Astrocyte (in vitro differentiated cells and primary cell): ENCODE measurements around the gene MPO. TPM values are rescaled to one million over a fixed set of nuclear protein-coding genes. Genes with fewer than 3 reads are reported as not detected.

Experiments
- DNase-seq: peaks from one replicate; pipeline ENCODE4 v3.0.0-alpha.2; 2010; ENCODE audit warnings: low read depth
- FAIRE-seq: peaks from 2 replicates; lab custom pipeline; 2011; peaks lifted over from hg19 to GRCh38; lab: Jason Lieb, UNC
- H2AFZ ChIP-seq: 2 replicates; pipeline ENCODE4 v1.6.0; 2012; ENCODE audit warnings: low read depth, low read length, inconsistent platforms
- H3K27ac ChIP-seq: 2 replicates; pipeline ENCODE4 v1.5.1; 2011; ENCODE audit warnings: low read depth, low read length, inconsistent platforms
- H3K27me3 ChIP-seq: 2 replicates; pipeline ENCODE4 v1.6.0; 2011; ENCODE audit warnings: low read length, inconsistent platforms; ENCODE audit not compliant: insufficient read depth
- H3K36me3 ChIP-seq: 2 replicates; pipeline ENCODE4 v1.5.1; 2011; ENCODE audit warnings: low read length, inconsistent platforms; ENCODE audit not compliant: insufficient read depth
- H3K4me1 ChIP-seq: 2 replicates; pipeline ENCODE4 v1.5.1; 2011; ENCODE audit warnings: low read length, inconsistent platforms; ENCODE audit not compliant: insufficient read depth
- H3K4me2 ChIP-seq: 2 replicates; pipeline ENCODE4 v1.6.0; 2012; ENCODE audit warnings: low read length, inconsistent platforms
- H3K4me3 ChIP-seq: 2 replicates; pipeline ENCODE4 v1.5.1; 2011; ENCODE audit warnings: low read depth, mild to moderate bottlenecking, low read length, inconsistent platforms; ENCODE audit not compliant: insufficient read depth
- H3K79me2 ChIP-seq: 2 replicates; pipeline ENCODE4 v1.6.0; 2012; ENCODE audit warnings: mild to moderate bottlenecking, low read length, inconsistent platforms; ENCODE audit not compliant: insufficient read depth
- H3K9ac ChIP-seq: 2 replicates; pipeline ENCODE4 v1.6.0; 2012; ENCODE audit warnings: mild to moderate bottlenecking, low read length, inconsistent platforms
- H3K9me3 ChIP-seq: 2 replicates; pipeline ENCODE4 v1.5.1; 2012; ENCODE audit warnings: low read depth, mild to moderate bottlenecking, low read length, inconsistent platforms; ENCODE audit not compliant: insufficient read depth
- H4K20me1 ChIP-seq: 2 replicates; pipeline ENCODE4 v1.6.0; 2012; ENCODE audit warnings: low read length, inconsistent platforms; ENCODE audit not compliant: insufficient read depth
- H3K27ac Mint-ChIP-seq: one replicate; pipeline ENCODE4 v1.8.0; 2021; ENCODE audit warnings: mild to moderate bottlenecking, mixed read lengths; ENCODE audit not compliant: unreplicated experiment
- H3K27me3 Mint-ChIP-seq: one replicate; pipeline ENCODE4 v1.8.0; 2021; ENCODE audit warnings: low read depth, mixed read lengths; ENCODE audit not compliant: unreplicated experiment
- H3K36me3 Mint-ChIP-seq: one replicate; pipeline ENCODE4 v1.8.0; 2021; ENCODE audit warnings: low read depth, mixed read lengths; ENCODE audit not compliant: unreplicated experiment
- H3K4me1 Mint-ChIP-seq: one replicate; pipeline ENCODE4 v1.8.0; 2021; ENCODE audit warnings: low read depth, mixed read lengths; ENCODE audit not compliant: unreplicated experiment
- H3K4me3 Mint-ChIP-seq: one replicate; pipeline ENCODE4 v1.8.0; 2021; ENCODE audit warnings: mild to moderate bottlenecking, moderate library complexity, mixed read lengths; ENCODE audit not compliant: unreplicated experiment
- H3K9me3 Mint-ChIP-seq: one replicate; pipeline ENCODE4 v1.8.0; 2021; ENCODE audit warnings: mild to moderate bottlenecking, mixed read lengths; ENCODE audit not compliant: unreplicated experiment
- EZH2 ChIP-seq: IDR thresholded peaks from 2 replicates; pipeline ENCODE4 v1.6.1; 2012; ENCODE audit warnings: mild to moderate bottlenecking, low read length, inconsistent platforms; ENCODE audit not compliant: insufficient read depth
- total RNA-seq: library from RNA; stranded (reverse); gene quantifications from 2 replicates; pipeline ENCODE4 v1.2.1, GENCODE V29; 2021
- TF ChIP-seq, protein P1 (sequence below): IDR thresholded peaks from 2 replicates; pipeline ENCODE4 v1.5.1; 2011; ENCODE audit warnings: low read depth, mild to moderate bottlenecking, inconsistent platforms, low read length, moderate library complexity; ENCODE audit not compliant: insufficient read depth

Gene MPO
- total RNA-seq, 1 donor from 2014 or later, result not detected

DNA sequence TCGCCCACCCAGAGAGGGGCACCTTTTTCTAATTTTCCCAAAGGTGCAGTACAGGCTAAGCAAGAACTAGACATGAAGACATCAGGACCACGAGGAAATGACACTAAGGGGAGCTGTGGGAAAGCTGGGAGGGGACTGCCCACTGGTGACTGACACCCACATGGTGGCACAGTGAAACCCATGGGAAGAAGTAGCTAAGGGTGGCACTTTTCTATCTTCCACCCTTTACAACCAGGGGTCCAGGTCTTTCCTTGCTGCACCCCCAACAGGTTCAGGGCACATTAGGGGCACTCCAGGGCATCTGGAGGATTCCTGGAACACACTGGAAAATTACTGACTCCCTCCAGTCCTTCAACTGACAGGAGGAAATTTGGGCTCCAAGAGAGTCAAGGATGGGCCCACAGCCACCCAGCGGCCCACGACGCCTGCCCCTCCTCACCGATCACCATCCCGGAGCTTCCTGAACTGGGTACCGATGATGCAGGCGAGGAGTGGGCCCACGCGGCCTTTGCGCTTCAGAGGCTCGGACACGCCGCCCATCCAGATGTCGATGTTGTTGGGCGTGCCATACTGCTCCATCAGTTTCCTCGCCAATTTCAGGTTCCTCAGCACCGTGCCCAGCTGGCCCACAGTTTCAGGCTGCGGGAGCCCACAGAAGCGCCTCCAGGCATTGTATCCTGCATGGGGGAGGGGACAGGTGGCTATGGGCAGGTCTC lies 9.4 kb downstream of the MPO start:
- Histone ChIP-seq H3K4me1 (no peaks in the 10 kb centered on the region), H3K4me3 (no peak overlapping the region), H4K20me1 (no peaks in the 10 kb centered on the region), H3K4me2 (no peak overlapping the region), H3K27ac (no peak overlapping the region), H3K36me3 (no peaks in the 10 kb centered on the region), H3K27me3 (peaks cover 4% of the 10 kb centered on the region), H2AFZ (no peak overlapping the region), H3K79me2 (no peaks in the 10 kb centered on the region), H3K9ac (no peak overlapping the region), H3K9me3 (no peaks in the 10 kb centered on the region)
- Mint-ChIP-seq H3K36me3 (no peaks in the 10 kb centered on the region), H3K4me1 (no peaks in the 10 kb centered on the region), H3K27ac (no peak overlapping the region), H3K4me3 (no peak overlapping the region), H3K27me3 (peaks cover 67% of the 10 kb centered on the region), H3K9me3 (peaks cover 1% of the 10 kb centered on the region)
- DNase-seq, result no peak
- no peak for TF ChIP-seq EZH2
- TF ChIP-seq, protein P1, sequence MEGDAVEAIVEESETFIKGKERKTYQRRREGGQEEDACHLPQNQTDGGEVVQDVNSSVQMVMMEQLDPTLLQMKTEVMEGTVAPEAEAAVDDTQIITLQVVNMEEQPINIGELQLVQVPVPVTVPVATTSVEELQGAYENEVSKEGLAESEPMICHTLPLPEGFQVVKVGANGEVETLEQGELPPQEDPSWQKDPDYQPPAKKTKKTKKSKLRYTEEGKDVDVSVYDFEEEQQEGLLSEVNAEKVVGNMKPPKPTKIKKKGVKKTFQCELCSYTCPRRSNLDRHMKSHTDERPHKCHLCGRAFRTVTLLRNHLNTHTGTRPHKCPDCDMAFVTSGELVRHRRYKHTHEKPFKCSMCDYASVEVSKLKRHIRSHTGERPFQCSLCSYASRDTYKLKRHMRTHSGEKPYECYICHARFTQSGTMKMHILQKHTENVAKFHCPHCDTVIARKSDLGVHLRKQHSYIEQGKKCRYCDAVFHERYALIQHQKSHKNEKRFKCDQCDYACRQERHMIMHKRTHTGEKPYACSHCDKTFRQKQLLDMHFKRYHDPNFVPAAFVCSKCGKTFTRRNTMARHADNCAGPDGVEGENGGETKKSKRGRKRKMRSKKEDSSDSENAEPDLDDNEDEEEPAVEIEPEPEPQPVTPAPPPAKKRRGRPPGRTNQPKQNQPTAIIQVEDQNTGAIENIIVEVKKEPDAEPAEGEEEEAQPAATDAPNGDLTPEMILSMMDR, result no peak
- no peak for FAIRE-seq

GRCh38 chr17:58270476-58271215 lies 10.1 kb downstream of the MPO start:
- H3K27me3 Mint-ChIP-seq, result peaks cover 64% of the 10 kb centered on the region
- DNase-seq (no peak), FAIRE-seq (no peak)

GRCh38 chr17:58269557-58270291 lies 11.0 kb downstream of the MPO start:
- Histone ChIP-seq H3K79me2 (no peaks in the 10 kb centered on the region), H4K20me1 (no peaks in the 10 kb centered on the region), H3K4me2 (no peak overlapping the region), H3K4me1 (no peaks in the 10 kb centered on the region), H3K27me3 (peaks cover 4% of the 10 kb centered on the region), H3K9ac (no peak overlapping the region), H3K9me3 (no peaks in the 10 kb centered on the region), H2AFZ (no peak overlapping the region), H3K36me3 (no peaks in the 10 kb centered on the region), H3K27ac (no peak overlapping the region), H3K4me3 (no peak overlapping the region)
- DNase-seq (no peak), FAIRE-seq (no peak)
- Mint-ChIP-seq H3K36me3 (no peaks in the 10 kb centered on the region), H3K27ac (no peak overlapping the region), H3K4me1 (no peaks in the 10 kb centered on the region), H3K9me3 (peaks cover 3% of the 10 kb centered on the region), H3K4me3 (no peak overlapping the region), H3K27me3 (peaks cover 70% of the 10 kb centered on the region)
- no peak for TF ChIP-seq EZH2
- TF ChIP-seq, protein P1, result no peak

More at GRCh38 chr17:58270476-58271215, 10.1 kb downstream of the MPO start:
- H3K36me3 ChIP-seq, result no peaks in the 10 kb centered on the region
- H3K27me3 ChIP-seq, result peaks cover 4% of the 10 kb centered on the region
- no peak overlapping the region for H3K4me2 ChIP-seq
- H3K79me2 ChIP-seq, result no peaks in the 10 kb centered on the region
- no peaks in the 10 kb centered on the region for H3K9me3 ChIP-seq
- peaks cover 1% of the 10 kb centered on the region for H3K9me3 Mint-ChIP-seq
- no peak overlapping the region for H2AFZ ChIP-seq
- H3K36me3 Mint-ChIP-seq, result no peaks in the 10 kb centered on the region
- no peak overlapping the region for H3K4me3 Mint-ChIP-seq
- H3K4me3 ChIP-seq, result no peak overlapping the region
- H4K20me1 ChIP-seq, result no peaks in the 10 kb centered on the region
- no peak overlapping the region for H3K9ac ChIP-seq
- no peak overlapping the region for H3K27ac Mint-ChIP-seq
- no peak overlapping the region for H3K27ac ChIP-seq
- no peaks in the 10 kb centered on the region for H3K4me1 Mint-ChIP-seq
- no peak for TF ChIP-seq EZH2
- no peaks in the 10 kb centered on the region for H3K4me1 ChIP-seq
